HG03432 (cell line): Measurements from ENCODE around the gene MEN1.

Experiments
- ATAC-seq: cut with Tn5 transposase; IDR thresholded peaks from one replicate; pipeline ENCODE4 v1.9.1; 2021; ENCODE audit warnings: mild to moderate bottlenecking, moderate library complexity; ENCODE audit not compliant: unreplicated experiment

The MEN1 gene

DNA sequence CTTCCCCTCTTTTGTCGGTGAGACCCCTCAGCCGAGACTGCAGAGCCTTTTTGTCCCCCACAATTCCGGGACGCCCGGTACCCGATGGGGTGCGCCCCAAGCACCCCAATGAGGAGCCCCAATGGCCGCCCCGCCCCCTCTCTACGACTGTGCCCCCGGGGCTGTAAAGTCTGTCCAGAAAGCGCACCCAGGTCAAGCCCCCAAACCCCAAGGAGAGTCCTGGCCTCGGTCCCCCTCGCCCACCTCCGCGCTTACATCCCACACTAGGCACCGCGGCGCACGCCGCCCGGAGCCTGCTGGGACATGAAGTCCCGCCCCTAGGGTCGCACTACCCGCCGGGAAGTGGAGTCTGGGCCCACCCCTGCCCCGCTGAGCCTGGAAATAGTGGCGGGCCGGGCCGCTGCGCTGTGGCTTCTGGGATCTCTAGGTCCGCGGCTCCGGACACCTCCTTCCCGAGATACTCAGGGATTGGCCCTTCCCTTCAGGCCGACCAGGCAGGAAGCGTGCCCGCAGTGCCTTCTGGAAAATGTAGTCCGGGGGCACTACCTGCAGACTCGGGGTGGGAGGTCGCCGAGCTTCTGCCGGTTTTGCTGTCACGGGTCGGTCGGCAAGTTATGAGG, at the start of gene MEN1:
TSS of gene MEN1 (minus strand) at position 281 of the 620 bp plus-strand sequence. CDS start 442 bp downstream, outside the sequence.
- ATAC-seq, result peak; percentile 67

- ATAC-seq, result peak; percentile 69
Observed at GRCh38 chr11:64859542-64860414, 49.4 kb upstream of the MEN1 start.

DNA sequence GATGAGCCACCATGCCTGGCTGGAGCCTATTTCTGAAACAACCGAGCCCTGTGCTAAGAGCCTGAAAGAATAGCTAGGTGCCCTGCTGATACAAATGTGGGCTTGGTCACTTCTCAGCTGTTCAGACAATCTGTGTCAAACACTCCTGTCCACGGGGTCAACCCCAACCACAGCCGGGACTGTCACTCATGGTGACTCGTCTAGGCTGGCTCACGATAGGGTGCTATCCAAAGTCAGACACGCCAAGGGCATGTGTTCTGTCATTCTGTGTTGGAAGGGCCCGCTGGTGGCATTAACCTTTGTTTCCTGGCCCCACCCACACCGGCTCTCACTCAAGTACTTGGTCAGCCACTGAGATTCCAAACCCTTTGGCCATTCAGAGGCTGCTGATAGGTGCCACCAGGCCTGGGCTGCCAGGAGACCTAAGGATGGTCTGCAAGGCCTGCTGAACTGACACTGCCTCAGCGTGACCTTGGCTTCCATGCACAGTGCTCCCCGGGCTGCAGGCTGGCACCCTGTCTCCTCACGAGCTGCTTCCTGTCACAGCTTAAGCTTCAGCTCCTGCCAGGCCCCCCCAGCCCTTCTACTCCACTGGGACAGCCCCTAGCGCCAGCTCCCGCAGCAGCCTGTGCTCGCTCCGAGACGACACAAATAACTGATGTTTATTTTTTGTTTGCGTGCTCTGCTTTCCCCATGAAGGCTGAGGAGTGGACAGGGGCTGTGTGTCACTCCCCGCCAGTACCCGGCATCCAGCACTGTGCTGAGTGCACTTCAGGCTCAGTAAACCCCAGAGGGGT, 48.3 kb upstream of the MEN1 start:
- ATAC-seq, result peak; percentile 26

- ATAC-seq, result no peak
Observed at GRCh38 chr11:64857485-64857884, 47.1 kb upstream of the MEN1 start.

- no peak for ATAC-seq
Observed at GRCh38 chr11:64856382-64857227, 46.3 kb upstream of the MEN1 start.

- ATAC-seq, result no peak
Observed at GRCh38 chr11:64855596-64856304, 45.4 kb upstream of the MEN1 start.

GRCh38 chr11:64854534-64855502, 44.5 kb upstream of the MEN1 start:
- no peak for ATAC-seq

DNA sequence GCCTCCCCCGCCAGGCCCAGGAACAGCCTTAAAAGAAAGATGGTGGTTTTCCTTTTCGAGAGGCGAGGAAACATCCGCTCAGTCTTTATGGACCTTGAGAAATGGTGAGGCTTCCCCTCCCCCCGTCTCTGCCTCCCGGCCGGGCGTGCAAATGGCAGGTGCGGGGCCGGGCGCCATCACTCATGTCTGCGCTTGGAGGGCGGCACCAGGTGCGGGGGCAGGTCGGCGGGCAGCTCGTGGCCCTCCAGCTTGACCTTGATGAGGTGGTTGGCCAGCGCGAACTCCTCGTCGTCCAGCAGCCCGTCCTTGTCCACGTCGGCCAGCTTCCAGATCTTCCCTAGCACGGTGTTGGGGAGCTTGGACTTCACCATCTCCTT, 43.8 kb upstream of the MEN1 start:
- no peak for ATAC-seq

GRCh38 chr11:64853709-64854108, 43.4 kb upstream of the MEN1 start:
- ATAC-seq, result no peak

DNA sequence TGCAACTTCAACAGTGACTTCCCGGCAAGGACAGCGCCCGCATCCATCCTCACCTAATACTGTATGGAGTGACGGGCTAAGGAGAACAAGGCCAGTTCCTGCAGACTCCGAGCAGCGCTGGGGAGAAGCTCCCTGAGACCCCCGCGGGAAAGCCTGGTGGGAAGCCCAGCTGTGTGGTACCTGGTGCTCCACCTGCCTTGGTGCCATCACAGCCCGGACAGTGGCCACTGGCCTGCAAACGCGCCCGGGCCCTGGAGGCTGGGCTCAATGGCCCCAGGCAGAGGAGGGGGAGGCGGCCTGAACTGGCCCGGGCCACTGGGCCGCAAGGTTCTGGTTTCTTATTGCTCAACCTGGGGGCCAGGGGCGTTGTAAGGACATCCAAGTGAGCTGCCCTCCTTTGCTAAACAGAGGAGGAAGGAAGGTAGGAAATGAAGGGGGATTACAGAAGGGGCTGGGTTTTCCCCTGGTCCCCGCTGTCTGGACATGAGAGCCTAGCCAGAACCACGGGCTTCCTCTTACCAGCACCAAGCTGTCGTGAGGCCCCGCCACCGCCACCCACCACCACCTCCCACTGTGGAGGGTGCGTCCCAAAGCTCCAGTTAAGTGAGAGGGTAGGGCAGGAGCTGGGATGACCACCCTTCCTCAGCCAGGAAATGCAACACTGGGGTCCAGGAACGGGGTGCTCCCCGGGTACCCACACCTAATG, 42.6 kb upstream of the MEN1 start:
- ATAC-seq, result no peak

DNA sequence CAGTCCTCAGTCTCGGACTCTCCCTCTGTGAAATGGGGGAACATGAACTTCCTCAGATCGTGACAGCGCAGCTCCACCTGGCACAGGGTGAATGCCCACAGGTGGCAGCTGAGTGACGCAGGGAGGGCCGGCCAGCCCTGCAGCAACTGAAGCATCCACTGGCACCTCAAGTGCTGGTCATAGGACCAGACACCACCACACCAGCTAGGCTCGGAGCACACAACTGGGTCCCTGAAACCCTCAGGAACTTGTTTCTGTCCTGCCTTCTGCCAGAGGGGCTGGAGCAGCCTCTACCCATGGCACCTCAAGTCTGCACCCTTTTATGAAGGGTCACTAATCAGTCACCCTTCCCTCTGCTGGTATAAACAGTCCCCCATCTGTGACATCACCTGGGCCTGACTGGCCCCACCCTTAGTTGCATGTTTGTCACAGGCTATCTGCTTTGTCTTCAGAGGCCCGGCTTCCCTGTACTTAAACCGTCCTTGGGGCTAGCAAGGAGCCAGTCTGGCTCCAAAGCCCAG, 41.5 kb upstream of the MEN1 start:
- ATAC-seq, result peak; percentile 7

- ATAC-seq, result peak; percentile 72
Observed at GRCh38 chr11:64850979-64851567, 40.7 kb upstream of the MEN1 start.

DNA sequence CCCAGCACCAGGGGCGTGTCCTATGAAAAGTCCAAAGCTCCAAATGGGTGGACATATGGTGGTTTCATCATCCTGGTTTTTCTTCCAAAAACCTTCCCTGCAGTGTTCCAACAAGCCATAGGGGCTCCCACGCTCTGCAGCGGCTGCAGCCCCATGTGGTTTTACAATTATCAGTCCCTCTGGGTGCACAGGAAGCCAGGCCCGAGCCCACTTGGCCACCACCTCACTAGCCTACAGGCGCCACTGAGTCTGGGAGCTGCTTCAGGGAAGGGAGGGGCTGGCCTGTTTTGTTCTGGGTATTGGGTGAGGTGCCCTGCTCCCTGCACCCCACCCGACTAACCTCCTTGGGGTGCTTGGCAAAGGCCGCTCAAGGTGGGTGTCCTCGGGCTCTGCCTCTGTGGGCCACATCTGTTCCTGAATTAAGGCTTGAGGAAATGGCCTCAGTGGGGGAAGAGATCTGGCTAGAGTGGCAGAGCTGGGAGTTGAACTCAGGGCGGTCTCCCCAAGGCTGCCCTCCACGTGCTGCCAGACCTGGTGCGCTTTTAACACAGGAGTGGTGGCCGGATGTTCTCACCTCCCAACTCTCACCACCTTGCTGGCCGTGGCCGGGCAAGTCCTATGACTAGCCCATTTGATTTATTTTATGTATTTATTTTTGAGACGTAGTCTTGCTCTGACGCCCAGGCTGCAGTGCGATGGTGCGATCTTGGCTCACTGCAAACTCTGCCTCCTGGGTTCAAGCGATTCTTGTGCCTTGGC, 39.4 kb upstream of the MEN1 start:
- no peak for ATAC-seq

DNA sequence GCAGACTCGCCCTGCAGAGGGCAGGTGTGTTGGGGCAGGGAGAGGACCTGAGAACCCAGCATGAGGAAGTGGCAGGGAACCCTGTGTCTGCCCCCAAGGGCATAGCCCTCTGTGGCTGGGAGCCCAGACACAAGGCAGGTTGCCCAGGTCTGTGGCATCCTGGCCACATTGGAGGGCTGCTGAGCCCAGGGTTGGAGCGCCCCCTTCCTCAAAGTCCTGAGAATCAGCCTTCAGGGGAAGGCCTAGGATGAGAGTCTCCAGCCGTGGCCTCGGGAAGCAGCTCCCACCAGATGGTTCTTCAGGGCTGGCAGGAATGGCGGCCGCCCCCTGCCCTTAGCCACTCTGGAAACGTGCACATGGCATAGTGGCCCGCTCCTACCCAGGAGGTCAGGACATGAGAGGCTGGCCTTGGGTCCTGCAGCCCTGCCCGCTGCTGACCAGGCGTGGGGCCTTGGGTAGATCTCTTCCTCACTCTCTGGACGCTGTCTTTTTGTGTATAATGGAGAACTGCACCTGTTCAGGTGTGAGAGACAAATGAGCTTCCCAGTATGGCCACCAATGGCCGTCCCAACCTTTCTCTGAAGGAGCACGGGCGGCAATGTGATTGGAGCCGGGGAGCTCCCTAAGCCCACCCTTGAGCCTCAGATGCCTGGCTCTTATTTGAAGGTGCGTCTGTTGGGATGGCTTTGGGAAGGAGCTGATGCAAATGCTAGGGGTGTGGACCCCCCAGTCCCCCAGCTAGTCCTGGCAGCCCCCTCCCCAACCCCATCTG, 38.7 kb upstream of the MEN1 start:
- no peak for ATAC-seq

DNA sequence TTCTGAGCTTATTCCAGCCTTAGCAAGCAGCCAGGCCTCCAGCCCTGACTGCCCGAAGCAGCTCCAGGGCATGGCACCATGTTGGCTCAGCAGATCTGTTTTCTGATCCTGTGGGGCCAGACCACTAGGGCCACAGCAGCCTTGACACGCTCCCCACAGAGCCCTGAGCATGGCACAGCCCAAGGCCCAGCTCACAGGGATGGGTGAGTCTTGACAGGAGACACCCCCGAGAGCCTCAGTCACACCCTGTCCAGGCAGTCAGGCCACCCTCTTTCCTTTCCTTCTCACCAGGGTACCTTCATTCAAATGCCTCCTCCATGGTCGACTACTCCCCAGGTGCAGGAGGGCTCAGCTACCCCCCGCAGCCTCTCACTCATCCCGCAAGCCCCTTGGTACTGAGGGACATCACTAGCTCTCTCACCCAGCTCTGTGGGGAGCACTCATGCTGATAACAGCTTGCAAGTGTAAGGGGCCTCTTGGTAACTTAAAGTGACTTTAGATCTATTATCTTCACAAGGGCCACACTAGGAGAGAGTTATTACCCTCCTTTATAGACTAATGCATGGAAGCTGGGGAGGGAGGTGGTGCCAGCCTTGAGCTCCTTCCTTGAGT, 38.0 kb upstream of the MEN1 start:
- no peak for ATAC-seq
